Measurements from ENCODE around the gene UBE2K.

Gene UBE2K

DNA sequence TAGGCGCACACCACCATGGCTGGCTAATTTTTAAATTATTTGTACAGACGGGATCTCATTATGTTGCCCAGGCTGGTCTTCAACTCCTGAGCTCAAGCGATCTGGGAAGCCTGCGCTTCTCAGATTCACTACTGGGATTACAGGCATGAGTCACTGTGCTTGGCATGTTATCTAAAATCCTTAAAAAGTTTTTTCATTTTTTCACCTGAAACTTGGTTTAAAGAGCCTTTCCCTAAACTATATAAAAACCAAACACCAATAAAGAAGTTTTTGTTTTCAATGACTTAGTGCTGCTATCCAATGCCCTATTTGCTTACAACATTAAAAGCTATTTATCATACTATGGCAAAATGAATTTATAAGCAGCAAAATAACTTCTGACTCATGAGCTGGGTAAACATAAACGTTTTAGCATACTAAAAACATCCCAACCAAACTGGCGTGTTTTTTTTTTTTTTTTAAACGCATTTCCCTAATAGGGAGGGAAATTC lies 127.8 kb downstream of the UBE2K start:
- TF ChIP-seq ZFX (IDR thresholded peaks at IDR 0.05), result no peak
- TF ChIP-seq, protein P1, sequence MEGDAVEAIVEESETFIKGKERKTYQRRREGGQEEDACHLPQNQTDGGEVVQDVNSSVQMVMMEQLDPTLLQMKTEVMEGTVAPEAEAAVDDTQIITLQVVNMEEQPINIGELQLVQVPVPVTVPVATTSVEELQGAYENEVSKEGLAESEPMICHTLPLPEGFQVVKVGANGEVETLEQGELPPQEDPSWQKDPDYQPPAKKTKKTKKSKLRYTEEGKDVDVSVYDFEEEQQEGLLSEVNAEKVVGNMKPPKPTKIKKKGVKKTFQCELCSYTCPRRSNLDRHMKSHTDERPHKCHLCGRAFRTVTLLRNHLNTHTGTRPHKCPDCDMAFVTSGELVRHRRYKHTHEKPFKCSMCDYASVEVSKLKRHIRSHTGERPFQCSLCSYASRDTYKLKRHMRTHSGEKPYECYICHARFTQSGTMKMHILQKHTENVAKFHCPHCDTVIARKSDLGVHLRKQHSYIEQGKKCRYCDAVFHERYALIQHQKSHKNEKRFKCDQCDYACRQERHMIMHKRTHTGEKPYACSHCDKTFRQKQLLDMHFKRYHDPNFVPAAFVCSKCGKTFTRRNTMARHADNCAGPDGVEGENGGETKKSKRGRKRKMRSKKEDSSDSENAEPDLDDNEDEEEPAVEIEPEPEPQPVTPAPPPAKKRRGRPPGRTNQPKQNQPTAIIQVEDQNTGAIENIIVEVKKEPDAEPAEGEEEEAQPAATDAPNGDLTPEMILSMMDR (conservative IDR thresholded peaks at IDR 0.05), result no peak
- no peak overlapping the region for H3K27ac ChIP-seq

Data from C4-2B (cell line).